Kidney capillary endothelial cell (primary cell): ENCODE data around the gene ORMDL2.
"Not testable (repeated sequence)": the region's sequence is repeated elsewhere in the genome, so short reads cannot be mapped to it uniquely, and the experiment has no call there.

Source experiments
- DNase-seq: peaks from one replicate; pipeline ENCODE4 v3.0.0-alpha.2; 2018; ENCODE audit warnings: low spot score

ORMDL2 gene

DNA sequence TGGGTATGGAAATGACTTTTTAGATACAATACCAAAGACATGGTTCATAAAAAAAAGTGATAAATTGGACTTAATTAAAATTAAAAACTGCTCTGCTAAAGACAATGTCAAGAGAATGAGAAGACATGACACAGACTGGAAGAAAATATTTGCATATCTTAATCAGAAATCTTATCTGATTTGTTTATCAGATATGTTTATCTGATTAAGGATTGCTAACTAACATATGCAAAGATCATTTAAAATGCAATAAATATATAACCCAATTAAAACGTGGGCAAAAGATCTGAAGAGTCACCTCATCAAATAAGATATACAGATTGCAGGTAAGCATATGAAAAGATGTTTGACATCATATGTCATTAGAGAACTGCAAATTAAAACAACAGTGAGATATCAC is 34.9 kb downstream of the ORMDL2 start:
- no peak for DNase-seq

DNA sequence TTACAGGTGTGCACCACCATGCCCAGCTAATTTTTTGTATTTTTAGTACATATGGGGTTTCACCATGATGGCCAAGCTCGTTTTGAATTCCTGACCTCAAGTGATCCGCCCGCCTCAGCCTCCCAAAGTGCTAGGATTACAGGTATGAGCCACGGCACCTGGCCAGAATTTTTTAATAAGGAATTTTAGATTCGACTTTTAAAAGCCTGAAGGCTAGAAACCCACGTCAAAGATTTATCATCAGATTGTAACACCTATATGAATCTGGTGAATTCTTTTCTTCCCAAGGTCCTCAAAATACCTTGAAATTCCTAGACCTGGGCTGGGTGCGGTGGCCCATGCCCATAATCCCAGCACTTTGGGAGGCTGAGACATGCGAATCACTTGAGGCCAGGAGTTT is 43.6 kb downstream of the ORMDL2 start:
- DNase-seq: no peak

DNA sequence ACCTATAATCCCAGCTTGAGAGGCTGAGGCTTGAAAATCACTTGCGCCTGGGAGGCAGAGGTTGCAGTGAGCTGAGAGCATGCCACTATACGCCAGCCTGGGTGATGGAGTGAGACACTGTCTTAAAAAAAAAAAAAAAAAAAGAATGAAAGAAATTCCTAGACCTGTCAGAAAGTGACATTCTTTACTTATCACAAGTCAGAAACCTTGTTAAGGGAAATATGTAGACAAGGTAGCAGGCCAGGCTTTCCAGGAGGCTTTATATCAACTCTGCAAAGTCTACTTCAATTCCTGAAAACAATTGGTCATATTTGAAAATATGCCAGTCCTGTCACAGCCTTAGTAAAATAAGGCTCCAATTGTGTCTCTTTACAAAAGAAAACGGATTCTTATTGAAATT is 44.0 kb downstream of the ORMDL2 start:
- no peak for DNase-seq

DNA sequence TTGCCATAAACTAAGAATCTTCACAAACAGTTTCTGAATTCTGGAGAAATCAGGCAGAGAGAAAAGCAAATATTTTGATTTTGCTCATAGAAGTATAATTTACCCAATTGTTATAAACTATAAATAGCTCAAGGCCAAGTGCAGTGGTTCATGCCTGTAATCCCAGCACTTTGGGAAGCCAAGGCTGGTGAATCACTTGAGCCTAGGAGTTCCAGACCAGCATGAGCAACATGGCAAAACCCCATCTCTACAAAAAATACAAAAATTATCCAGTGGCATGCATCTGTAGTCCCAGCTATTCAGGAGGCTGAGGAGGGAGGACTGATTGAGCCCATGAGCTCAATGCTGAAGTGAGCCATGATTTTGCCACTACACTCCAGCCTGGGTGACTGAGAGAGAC is 44.4 kb downstream of the ORMDL2 start:
- DNase-seq: no peak

DNA sequence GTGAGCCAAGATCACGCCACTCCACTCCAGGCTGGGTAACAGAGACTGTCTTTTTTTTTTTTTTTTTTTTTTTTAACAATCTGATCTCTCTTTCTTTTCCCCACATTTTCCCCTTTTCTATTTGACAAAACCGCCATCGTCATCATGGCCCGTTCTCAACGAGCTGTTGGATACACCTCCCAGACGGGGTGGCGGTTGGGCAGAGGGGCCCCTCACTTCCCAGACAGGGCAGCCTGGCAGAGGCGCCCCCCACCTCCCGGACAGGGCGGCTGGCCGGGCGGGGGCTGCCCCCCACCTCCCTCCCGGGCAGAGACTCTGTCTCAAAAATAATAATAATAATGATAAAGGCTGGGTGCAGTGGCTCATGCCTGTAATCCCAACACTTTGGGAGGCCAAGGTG is 45.1 kb downstream of the ORMDL2 start:
- not testable (repeated sequence) for DNase-seq

DNA sequence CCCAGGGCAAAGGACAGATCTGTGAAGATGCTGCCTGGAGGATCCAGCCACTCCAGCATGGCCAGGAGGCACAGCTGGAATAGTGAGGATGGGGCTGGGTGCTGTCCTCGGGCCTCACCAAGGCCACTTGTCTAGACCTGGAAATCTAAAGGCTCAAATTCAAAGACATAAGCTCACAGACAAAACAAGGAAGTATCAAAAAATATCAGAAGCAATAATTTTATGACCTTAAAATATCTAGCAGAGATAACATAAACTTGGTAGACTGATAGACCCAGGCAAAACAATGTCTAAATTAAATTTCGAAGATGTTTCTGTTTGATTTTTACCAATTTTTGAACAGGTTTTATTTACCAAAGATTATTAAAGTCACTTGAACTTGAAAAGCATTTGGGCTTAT is 47.5 kb downstream of the ORMDL2 start:
- no peak for DNase-seq

DNA sequence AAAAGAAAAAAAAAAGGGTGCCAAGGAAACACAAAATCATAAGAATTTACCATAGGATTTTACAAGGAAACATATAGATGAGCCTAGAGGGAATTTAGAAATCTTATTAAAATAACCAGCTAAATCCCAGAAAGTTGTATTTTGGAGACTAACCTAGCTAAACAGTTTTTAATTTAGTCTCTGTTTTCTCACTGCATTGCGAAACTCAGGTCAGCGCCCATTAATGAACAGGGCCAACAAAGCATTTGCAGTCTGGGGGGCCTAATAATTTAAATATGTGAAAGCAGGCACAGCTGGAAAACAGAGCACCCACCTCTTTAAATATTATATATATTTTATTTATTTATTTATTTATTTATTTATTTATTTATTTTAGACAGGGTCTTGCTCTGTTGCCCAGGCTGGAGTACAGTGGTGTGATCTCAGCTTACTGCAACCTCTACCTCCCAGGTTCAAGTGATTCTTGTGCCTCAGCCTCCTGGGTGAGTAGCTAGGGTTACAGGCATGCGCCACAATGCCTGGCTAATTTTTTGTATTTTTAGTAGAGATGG is 48.7 kb downstream of the ORMDL2 start:
- not testable (repeated sequence) for DNase-seq
